Neutrophil (primary cell): ENCODE measurements around the gene GATA5.

Experiments used
- H3K27ac ChIP-seq: fragments of 200-600 bp; sonication (generic); 2 replicates; pipeline ENCODE4 v1.5.1; 2016; ENCODE audit warnings: mild to moderate bottlenecking, moderate library complexity
- H3K27me3 ChIP-seq: fragments of 200-600 bp; sonication (generic); 2 replicates; pipeline ENCODE4 v1.6.0; 2016; ENCODE audit warnings: mild to moderate bottlenecking
- H3K36me3 ChIP-seq: fragments of 200-600 bp; sonication (generic); 2 replicates; pipeline ENCODE4 v1.5.1; 2017
- H3K4me1 ChIP-seq, 2 experiments: fragments of 200-600 bp in 1 of 2; sonication (generic) in 1 of 2; 1 replicate in 1 of 2; 2 replicates in 1 of 2; pipeline versions ENCODE4 v1.5.1 to v1.6.1; 2013 to 2016; ENCODE audit warnings: low read depth in 1 of 2, low read length in 1 of 2, mild to moderate bottlenecking in 1 of 2, moderate library complexity in 1 of 2; ENCODE audit not compliant: control insufficient read depth in 1 of 2, insufficient read depth in 1 of 2
- H3K4me3 ChIP-seq, 2 experiments: fragments of 200-600 bp in 1 of 2; sonication (generic) in 1 of 2; 1 replicate in 1 of 2; 2 replicates in 1 of 2; pipeline ENCODE4 v1.5.1; 2013 to 2016; ENCODE audit warnings: low read depth in 1 of 2, low read length in 1 of 2, mild to moderate bottlenecking in 1 of 2, moderate library complexity in 1 of 2
- H3K9me3 ChIP-seq: fragments of 200-600 bp; sonication (generic); 2 replicates; pipeline ENCODE4 v1.5.1; 2016
- TF ChIP-seq, protein P1 (sequence below): fragments of 200-600 bp; sonication (generic); IDR thresholded peaks from 2 replicates; pipeline ENCODE4 v1.5.1; 2016; ENCODE audit warnings: antibody characterized with exemption

GATA5 gene

DNA sequence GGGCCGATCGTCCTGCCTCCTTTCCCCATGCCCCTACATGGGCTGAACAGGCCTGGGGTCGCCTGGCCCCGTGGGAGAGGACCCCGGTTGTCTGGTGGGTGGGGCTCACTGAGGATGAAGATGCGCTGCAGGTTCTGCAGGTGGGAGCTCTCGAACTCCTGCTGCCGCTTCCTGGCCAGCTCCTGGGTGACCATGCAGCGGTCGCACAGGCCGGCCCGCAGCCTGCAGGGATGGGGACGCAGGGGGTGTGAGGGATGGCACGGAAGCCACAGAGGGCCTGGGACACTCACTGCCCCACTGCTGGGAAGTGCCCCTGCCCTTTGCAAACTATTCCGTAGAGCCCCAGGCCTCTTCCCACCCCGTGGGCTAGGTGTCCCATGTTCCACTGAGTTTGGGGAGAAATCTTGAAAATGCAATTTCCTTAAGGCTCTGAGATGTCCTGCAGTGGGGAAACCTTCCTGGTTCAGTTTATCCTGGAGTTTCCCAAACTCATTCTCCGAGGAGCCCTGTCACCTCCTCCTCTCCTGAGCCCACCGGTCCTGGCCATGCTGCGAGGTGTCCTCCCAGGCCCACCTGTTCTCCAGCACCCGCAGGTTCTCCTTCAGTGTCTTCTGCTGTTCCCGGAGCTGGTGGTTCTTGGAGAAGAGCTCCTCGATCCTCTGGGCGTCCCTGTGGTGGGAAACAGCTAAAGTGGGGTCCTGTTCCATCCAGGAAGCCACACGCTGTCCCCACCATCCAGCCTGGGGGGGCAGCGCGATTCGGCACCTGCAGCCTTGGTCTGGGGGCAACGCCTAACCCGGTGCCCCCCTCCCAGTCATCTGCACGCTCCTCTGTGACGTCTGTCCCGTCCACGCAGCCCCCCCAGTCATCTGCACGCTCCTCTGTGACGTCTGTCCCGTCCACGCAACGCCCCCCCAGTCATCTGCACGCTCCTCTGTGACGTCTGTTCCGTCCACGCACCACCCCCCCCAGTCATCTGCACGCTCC is 58.9 kb downstream of the GATA5 start:
- Histone ChIP-seq H3K9me3 (no peaks in the 10 kb centered on the region), H3K4me3 (no peak overlapping the region), H3K27ac (no peak overlapping the region), H3K27me3 (no peaks in the 10 kb centered on the region), H3K36me3 (no peaks in the 10 kb centered on the region), H3K4me1 (no peaks in the 10 kb centered on the region)
- TF ChIP-seq, protein P1, sequence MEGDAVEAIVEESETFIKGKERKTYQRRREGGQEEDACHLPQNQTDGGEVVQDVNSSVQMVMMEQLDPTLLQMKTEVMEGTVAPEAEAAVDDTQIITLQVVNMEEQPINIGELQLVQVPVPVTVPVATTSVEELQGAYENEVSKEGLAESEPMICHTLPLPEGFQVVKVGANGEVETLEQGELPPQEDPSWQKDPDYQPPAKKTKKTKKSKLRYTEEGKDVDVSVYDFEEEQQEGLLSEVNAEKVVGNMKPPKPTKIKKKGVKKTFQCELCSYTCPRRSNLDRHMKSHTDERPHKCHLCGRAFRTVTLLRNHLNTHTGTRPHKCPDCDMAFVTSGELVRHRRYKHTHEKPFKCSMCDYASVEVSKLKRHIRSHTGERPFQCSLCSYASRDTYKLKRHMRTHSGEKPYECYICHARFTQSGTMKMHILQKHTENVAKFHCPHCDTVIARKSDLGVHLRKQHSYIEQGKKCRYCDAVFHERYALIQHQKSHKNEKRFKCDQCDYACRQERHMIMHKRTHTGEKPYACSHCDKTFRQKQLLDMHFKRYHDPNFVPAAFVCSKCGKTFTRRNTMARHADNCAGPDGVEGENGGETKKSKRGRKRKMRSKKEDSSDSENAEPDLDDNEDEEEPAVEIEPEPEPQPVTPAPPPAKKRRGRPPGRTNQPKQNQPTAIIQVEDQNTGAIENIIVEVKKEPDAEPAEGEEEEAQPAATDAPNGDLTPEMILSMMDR = no peak

GRCh38 chr20:62415354-62416111 is 60.3 kb downstream of the GATA5 start:
- Histone ChIP-seq H3K9me3 (no peaks in the 10 kb centered on the region), H3K36me3 (no peaks in the 10 kb centered on the region), H3K27ac (no peak overlapping the region), H3K27me3 (peaks cover 6% of the 10 kb centered on the region), H3K4me1 (no peaks in the 10 kb centered on the region), H3K4me3 (no peak overlapping the region)
- TF ChIP-seq, protein P1 = no peak

- H3K4me3 ChIP-seq = no peak overlapping the region
- H3K9me3 ChIP-seq = no peaks in the 10 kb centered on the region
- no peaks in the 10 kb centered on the region for H3K36me3 ChIP-seq
- H3K27ac ChIP-seq = no peak overlapping the region
- peaks cover 6 to 9% of the 10 kb centered on the region in 2 experiments for H3K4me1 ChIP-seq
- peaks cover 18% of the 10 kb centered on the region for H3K27me3 ChIP-seq
- TF ChIP-seq, protein P1 = no peak
Measured at GRCh38 chr20:62413896-62414481, 61.8 kb downstream of the GATA5 start.
